ENCODE measurements around the gene CLSTN2. TPM values are rescaled to one million over a fixed set of nuclear protein-coding genes. Genes with fewer than 3 reads are reported as not detected.

The CLSTN2 gene
- total and polyA plus RNA-seq, 10 donors = 0.02 to 0.22 (median 0.13) TPM; not detected in 1

GRCh38 chr3:140536926-140537726 is 602.1 kb downstream of the CLSTN2 start:
- TF ChIP-seq, protein P1, sequence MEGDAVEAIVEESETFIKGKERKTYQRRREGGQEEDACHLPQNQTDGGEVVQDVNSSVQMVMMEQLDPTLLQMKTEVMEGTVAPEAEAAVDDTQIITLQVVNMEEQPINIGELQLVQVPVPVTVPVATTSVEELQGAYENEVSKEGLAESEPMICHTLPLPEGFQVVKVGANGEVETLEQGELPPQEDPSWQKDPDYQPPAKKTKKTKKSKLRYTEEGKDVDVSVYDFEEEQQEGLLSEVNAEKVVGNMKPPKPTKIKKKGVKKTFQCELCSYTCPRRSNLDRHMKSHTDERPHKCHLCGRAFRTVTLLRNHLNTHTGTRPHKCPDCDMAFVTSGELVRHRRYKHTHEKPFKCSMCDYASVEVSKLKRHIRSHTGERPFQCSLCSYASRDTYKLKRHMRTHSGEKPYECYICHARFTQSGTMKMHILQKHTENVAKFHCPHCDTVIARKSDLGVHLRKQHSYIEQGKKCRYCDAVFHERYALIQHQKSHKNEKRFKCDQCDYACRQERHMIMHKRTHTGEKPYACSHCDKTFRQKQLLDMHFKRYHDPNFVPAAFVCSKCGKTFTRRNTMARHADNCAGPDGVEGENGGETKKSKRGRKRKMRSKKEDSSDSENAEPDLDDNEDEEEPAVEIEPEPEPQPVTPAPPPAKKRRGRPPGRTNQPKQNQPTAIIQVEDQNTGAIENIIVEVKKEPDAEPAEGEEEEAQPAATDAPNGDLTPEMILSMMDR (IDR thresholded peaks at IDR 0.05 in 8 of 11, conservative IDR thresholded peaks at IDR 0.05 in 3 of 11) = no peak
- TF ChIP-seq POLR2AphosphoS5 (IDR thresholded peaks at IDR 0.05) = no peak
- no peaks in the 10 kb centered on the region for H3K36me3 ChIP-seq
- intact Hi-C loops (cut with DNase I; ENCODE audit: low total_unique reads) = no loop called here
- 72 to 79% (median 75%) methylated on average over 4 of the region's 4 CpGs for WGBS, 5 donors
- no peaks in the 10 kb centered on the region for H3K27me3 ChIP-seq (replicated peaks in 1 of 7)
- H3K4me3 ChIP-seq = no peak overlapping the region
- peaks cover 0 to 13% (median 0%) of the 10 kb centered on the region in 8 donors for H3K9me3 ChIP-seq
- no peaks in the 10 kb centered on the region for H3K4me1 ChIP-seq
- no peak for DNase-seq
- no peak overlapping the region for H3K27ac ChIP-seq

DNA sequence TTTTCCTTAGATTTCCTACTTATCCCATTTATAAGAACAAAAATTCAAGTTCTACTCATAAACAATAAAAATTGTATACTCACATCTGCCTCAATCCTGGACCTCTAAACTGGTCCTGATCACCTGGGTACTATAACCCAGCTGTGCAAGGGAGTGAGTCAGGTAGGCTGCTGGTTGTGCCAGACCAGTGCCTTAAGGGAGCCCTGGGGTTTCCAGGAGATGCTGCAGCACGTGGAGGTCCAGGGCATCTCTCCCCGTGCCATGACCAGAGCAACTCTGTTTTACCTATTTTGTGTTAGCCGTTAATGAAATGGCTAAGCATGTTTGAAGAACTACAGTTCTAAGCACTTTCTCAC is 602.7 kb downstream of the CLSTN2 start:
- TF ChIP-seq, protein P1 (IDR thresholded peaks at IDR 0.05 in 8 of 11, conservative IDR thresholded peaks at IDR 0.05 in 3 of 11) = no peak
- TF ChIP-seq POLR2AphosphoS5 (IDR thresholded peaks at IDR 0.05) = no peak
- TF ChIP-seq POLR2A (IDR thresholded peaks at IDR 0.05) = no peak
- Histone ChIP-seq H3K27me3 (replicated peaks in 1 of 7) (no peaks in the 10 kb centered on the region), H3K36me3 (no peaks in the 10 kb centered on the region), H3K27ac (no peak overlapping the region), H3K4me3 (no peak overlapping the region), H3K4me1 (no peaks in the 10 kb centered on the region), H3K9me3 (peaks cover 0 to 13% (median 0%) of the 10 kb centered on the region in 8 donors)
- intact Hi-C loops (cut with DNase I; ENCODE audit: low total_unique reads) = no loop called here
- WGBS, 5 donors = 80 to 92% (median 88%) methylated on average over 3 of the region's 3 CpGs
- no peak for DNase-seq

DNA sequence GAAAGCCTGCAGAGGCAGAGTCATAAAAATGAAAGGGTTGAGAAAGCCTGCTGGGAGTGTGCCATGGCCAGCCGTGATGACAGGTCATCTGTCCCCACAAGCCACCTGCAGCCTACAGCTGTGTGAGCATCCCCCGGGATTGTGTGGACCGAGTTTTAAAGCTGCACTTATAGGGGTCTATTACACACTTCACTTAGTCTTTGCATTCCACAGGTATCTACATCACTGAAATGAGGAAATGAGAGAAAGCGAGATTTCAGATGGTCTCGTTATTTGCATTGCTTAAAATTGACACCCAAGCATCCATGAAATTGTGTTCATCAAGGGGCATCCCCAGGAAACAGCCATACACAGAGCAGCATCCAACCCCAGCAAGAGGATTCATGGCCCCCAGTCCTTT is 605.3 kb downstream of the CLSTN2 start:
- WGBS, 5 donors = 67 to 83% (median 73%) methylated on average over 5 of the region's 5 CpGs
- no peaks in the 10 kb centered on the region for H3K27me3 ChIP-seq (replicated peaks in 1 of 7)
- peaks cover 0 to 2% (median 0%) of the 10 kb centered on the region in 8 donors for H3K9me3 ChIP-seq
- H3K4me1 ChIP-seq = no peaks in the 10 kb centered on the region
- no peak overlapping the region for H3K4me3 ChIP-seq
- no peaks in the 10 kb centered on the region for H3K36me3 ChIP-seq
- TF ChIP-seq POLR2AphosphoS5 (IDR thresholded peaks at IDR 0.05) (no peak), POLR2A (IDR thresholded peaks at IDR 0.05) (no peak)
- TF ChIP-seq, protein P1 (IDR thresholded peaks at IDR 0.05 in 8 of 11, conservative IDR thresholded peaks at IDR 0.05 in 3 of 11) = no peak
- no peak for DNase-seq
- no peak overlapping the region for H3K27ac ChIP-seq
- intact Hi-C loops (cut with DNase I; ENCODE audit: low total_unique reads) = no loop called here

GRCh38 chr3:140541975-140542653 is 607.1 kb downstream of the CLSTN2 start:
- Histone ChIP-seq H3K27me3 (replicated peaks in 1 of 7) (no peaks in the 10 kb centered on the region), H3K4me1 (no peaks in the 10 kb centered on the region), H3K4me3 (no peak overlapping the region), H3K36me3 (no peaks in the 10 kb centered on the region), H3K27ac (no peak overlapping the region), H3K9me3 (no peaks in the 10 kb centered on the region)
- intact Hi-C loops (cut with DNase I; ENCODE audit: low total_unique reads) = no loop called here
- 77 to 90% (median 82%) methylated on average over 1 of the region's 1 CpG for WGBS, 5 donors
- no peak for DNase-seq
- no peak for TF ChIP-seq POLR2A (IDR thresholded peaks at IDR 0.05)
- TF ChIP-seq POLR2AphosphoS5 (IDR thresholded peaks at IDR 0.05) = no peak
- TF ChIP-seq, protein P1 (IDR thresholded peaks at IDR 0.05 in 8 of 11, conservative IDR thresholded peaks at IDR 0.05 in 3 of 11) = no peak
